DMS 273 treated with DMSO at 0.1 percent for 48 hours (cell line): ENCODE data around the gene MX1.

Experiments used
- DNase-seq: peaks from one replicate; lab custom pipeline; 2025; lab: John Stamatoyannopoulos, UW

MX1 gene

GRCh38 chr21:41425954-41426675, at the start of gene MX1:
MX1 (plus strand) TSS chr21:41426239; CDS start chr21:41432071, 5,832 bp downstream.
- DNase-seq: no peak

- no peak for DNase-seq
Observed at GRCh38 chr21:41377715-41378114, 48.3 kb upstream of the MX1 start.

- DNase-seq: no peak
Observed at GRCh38 chr21:41378849-41379248, 47.2 kb upstream of the MX1 start.

GRCh38 chr21:41379901-41380300, 46.1 kb upstream of the MX1 start:
- DNase-seq: no peak

GRCh38 chr21:41381731-41382130, 44.3 kb upstream of the MX1 start:
- DNase-seq: no peak

GRCh38 chr21:41387042-41387819, 38.8 kb upstream of the MX1 start:
- no peak for DNase-seq

- no peak for DNase-seq
Observed at GRCh38 chr21:41387824-41388223, 38.2 kb upstream of the MX1 start.

GRCh38 chr21:41388259-41388658, 37.8 kb upstream of the MX1 start:
- no peak for DNase-seq

- no peak for DNase-seq
Observed at GRCh38 chr21:41390043-41390639, 35.9 kb upstream of the MX1 start.

GRCh38 chr21:41393876-41394465, 32.1 kb upstream of the MX1 start:
- no peak for DNase-seq

- no peak for DNase-seq
Observed at GRCh38 chr21:41396558-41397075, 29.4 kb upstream of the MX1 start.

GRCh38 chr21:41397471-41397891, 28.6 kb upstream of the MX1 start:
- no peak for DNase-seq

- no peak for DNase-seq
Observed at GRCh38 chr21:41398251-41398650, 27.8 kb upstream of the MX1 start.

GRCh38 chr21:41398831-41399230, 27.2 kb upstream of the MX1 start:
- DNase-seq: no peak

- DNase-seq: no peak
Observed at GRCh38 chr21:41399246-41399800, 26.7 kb upstream of the MX1 start.

GRCh38 chr21:41402231-41402630, 23.8 kb upstream of the MX1 start:
- DNase-seq: no peak

- DNase-seq: no peak
Observed at GRCh38 chr21:41402796-41403195, 23.2 kb upstream of the MX1 start.

GRCh38 chr21:41403331-41403730, 22.7 kb upstream of the MX1 start:
- DNase-seq: no peak

- DNase-seq: no peak
Observed at GRCh38 chr21:41403966-41404365, 22.1 kb upstream of the MX1 start.

- DNase-seq: no peak
Observed at GRCh38 chr21:41405321-41405720, 20.7 kb upstream of the MX1 start.

- no peak for DNase-seq
Observed at GRCh38 chr21:41406340-41406739, 19.7 kb upstream of the MX1 start.
